ENCODE data around the gene LPO.

The LPO gene

DNA sequence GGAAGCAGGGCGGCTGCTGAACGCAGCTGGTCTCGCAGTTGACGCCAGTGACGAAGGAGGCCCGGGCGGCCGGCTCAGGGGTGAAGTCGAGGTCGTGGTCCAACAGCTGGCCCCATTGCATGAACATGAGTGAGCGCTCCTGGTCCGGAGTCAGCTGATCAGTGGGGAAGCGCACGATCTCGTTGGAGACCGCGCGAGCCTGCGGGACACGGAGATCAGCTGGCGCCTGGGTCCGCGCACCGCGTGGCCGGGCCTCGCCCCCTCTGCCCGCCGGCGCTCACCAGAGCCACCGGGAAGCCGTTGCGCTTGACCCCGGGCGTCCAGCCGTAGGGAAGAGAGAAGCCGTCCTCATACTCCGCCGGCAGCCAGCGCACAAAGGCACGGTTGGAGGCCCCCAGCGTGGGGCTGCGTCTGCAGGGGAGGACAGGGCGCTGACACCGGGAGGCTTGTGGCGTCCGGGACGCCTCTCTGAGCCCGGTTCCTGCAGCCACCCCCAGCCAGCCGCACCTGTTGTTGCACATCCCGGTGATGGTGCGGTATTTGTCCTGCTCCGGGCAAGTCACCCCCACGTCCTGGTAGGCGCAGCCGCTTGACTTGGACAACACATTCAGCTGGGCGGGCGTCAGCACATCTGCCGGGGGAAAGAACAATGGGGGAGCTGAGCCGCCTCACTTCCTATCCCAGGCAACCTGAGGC, 40.8 kb downstream of the LPO start:
- DNase-seq, result no peak

DNA sequence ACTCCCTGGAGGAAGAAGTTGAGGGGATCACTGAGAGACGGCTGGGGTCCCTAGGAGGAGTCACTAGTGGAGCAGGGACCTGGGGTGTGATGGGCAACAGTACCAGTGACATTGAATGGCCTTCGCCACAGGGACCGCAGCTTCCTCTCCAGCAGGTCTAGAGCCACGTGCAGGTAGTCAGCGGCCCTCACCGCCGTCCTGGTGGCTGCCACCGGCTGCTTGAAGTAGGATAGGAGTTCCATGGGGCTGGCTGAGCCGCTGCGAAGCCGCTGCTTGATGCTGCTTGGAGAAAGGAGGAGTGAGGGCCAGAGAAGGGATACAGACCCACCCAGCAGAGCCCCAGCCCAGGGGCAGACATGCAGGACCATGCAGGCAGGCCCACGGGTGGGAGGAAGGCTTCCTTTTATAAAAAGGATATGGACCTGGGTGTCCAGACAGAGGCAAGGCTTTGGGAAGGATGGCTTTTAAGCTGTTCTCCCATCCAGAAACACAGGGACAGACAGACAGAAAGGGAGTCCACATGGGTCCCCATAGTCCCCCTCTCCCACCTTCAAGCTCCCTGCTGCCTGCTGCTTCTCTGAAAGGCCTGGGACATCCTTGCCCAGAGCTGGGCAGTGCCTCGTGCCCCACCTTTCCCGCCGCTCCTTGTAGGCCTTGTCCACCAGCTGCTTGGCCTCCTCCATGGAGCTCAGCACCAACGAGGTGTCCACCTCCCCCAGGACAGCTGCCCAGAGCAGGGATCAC, 41.5 kb downstream of the LPO start:
- no peak for DNase-seq

DNA sequence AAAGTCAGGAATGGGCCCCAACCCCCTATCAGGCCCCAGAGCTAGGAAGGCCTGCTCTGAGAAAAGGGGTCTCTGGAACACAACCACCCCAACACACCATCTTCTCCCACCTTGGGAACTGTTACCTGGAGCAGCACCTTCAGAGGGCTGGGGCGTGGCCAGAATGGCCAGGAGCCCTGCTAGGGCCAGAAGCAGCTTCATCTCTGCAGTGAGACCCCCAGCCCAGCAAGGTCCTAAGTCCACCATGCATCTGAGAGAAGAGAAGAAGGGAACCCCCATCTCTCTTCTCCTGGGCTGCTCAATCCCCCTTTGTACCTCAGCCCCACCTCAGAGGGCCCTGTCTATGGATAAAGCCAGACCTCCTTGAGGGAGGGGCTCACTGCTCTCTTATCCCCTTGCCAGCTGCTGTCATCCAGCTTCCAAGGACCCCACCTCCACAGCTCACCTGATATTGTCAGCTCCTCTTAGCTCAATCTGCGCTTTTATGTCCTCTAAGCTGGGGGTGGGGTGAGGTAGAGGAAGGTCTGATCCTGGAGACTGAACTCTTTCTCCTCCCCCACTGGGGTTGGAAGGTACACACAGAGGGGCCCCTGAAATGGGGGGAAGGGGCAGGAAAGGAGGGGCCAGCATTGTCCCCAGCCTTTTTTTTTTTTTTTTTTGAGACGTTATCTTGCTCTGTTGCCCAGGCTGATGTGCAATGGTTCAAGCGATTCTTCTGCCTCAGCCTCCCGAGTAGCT, 42.3 kb downstream of the LPO start, which contains the start of gene MPO:
TSS of gene MPO (minus strand) at position 456 of the 738 bp plus-strand sequence. CDS start at position 279, 177 bp downstream.
- DNase-seq, result no peak

DNA sequence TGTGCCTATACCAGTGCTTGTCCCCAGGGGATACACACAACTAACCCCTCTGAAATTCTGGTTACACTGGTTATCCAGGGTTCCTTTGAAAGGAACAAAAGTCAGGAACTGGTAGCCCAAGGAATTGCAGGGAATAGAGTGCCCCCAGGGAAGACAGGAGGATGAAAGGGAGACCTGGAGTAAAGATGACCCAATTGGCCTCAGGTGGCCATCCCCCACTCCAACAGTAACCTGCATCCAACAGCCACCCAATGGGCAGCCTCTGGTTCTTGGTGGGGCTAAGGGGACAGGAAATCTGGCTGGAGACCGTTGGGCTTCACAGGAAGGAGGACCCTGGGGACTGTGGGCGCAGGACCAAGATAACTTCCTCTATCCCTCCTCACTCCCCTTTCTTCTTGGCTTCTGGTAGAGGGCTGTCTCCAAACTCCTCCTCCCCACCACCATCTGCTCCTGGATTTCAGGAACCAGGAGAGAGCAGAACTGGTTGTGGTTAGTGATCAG, 43.2 kb downstream of the LPO start:
- no peak for DNase-seq

DNA sequence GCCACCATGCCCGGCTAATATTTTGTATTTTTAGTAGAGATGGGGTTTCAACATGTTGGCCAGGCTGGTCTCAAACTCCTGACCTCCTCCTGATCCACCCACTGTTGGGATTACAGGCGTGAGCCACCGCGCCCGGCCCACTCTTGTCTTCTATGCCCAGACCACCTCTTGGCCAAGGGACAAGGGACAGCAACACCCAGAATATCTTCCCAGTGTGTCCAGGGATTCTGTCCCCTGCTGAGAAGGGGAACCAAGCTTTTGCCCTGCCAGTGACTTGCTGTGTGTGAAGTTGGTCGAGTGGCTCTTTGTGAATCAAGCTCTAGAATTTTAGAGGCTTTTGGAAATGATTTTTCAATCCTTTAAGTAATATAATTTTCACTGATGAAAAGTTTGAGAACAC, 44.1 kb downstream of the LPO start:
- no peak for DNase-seq

DNA sequence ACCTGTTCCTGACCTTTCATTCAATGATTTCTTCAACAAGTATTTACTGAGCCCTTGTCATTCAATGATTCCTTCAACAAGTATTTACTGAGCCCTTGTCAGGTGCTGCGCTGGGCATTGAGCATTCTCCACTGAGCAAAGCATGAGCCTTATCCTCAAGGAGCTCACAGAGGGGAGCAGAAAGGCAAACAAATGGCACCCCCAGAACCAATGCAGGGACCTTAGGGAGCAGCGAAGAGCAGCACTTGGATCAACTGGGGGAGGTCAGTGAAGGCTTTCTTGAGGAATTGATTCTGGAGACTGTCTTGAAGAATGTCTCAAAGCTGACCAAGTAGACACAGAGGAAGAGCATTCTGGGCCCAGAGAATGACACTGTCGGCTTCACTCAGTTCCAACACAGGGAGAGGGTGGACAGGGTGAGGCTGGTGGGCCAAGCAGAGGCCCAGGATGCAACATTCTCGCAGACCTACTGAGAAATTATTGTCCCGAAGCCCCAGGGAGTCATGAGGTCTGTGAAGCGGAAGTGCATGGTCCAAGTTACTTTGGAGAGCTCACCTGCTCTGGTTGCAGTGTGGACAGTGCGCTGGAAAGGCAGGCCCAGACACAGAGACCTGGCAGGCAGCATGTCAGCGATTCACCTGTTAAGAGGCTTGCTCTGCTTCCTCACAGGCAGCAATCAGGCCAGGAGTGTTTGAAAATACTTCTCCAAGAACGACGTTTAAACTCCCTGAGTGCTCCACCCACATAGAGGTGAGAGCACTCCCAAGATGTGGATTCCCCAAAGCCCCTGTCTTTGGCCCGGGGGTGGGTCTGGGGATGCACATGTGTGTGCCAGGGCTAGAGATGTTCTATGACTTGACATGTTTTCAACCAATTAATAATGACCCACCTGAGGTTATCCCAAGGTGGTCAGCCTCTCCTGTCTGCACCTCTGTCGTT, 45.6 kb downstream of the LPO start:
- DNase-seq, result peak; percentile 5

DNA sequence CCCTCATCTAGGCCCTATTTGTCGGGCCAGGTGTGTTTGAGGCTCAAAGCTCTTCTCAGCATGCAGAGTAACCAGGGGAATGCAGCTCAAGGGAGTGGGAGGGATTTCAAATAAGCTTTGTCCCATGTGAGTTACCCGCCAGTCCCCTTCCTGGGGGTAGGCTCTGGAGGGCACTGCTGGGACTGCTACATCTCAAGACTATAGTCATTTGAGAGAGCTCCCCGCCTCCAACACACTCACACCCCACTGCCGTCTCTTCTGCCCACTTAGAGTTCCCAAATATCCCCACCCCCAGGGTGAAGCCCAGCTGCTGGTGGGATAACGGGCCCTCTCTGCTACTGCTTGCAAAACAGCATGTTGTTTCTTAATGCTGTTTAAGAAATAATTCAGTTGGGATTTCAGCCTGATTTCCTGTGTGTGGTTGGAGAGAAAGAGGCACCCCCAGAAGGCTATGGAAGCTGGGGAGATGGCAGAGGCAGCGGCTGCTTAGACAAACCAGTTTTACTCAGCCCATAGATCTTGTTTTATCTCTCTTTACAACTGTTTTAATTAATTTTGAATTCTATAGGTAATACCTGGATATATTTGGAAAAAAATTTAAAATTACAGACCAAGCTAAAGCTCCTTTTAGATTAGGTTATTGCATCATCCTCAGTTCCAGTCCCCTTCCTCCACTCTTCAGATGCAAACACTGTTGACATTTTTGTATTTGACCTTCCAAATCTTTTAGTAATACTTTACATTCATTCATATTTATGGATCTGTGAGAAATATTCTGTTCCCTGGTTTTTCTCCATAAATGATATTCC, 46.4 kb downstream of the LPO start:
- no peak for DNase-seq

DNA sequence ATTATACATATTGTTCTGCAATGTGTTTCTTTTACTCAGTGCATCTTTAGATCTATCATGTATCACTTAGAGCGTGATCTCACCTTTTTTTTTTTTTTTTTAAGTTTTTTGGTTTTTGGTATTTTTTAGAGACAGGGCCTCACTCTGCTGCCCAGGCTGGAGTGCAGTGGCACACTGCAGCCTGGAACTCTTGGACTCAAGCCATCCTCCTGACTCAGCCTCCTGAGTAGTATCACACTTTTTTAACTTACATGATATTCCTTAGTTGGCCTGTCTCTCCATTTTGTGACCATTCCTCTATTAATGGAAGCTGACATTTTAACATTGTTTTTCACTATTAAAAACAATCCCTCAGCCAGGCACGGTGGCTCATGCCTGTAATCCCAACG, 47.0 kb downstream of the LPO start:
- DNase-seq, result no peak

DNA sequence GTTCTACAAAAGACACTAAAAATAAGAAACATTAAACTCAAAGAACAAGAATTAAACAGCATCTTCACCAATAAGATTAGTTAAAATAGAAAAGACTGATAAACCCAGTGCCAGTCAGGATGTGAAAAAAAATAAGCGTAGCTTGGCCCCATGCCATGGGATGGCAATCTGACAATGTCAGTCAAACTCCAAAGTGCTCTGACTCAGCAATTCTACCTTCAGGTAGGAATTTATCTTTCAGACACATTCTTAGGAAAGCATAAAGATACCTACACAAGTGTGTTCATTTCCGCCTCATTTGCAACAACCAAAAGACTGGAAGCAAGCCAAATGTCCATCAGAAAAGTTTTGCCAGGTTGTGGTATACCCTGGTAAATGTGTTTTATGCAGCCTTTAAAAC, 51.5 kb downstream of the LPO start:
- DNase-seq, result peak; percentile 43

DNA sequence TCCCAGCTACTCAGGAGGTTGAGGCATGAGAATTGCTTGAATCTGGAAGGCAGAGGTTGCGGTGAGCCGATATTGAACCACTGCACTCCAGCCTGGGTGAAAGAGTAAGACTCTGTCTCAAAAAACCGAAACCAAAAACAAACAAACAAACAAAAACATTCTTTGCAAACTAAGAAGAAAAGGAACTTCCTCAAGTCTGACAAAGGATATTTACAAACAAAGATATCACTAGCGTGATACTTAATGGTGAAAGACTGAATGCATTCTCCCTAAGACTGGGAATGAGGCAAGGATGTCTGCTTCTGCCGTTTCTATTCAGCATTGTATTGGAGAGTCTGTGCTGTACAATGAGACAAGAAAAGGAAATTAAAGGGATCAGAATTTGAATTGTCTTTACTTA, 52.9 kb downstream of the LPO start:
- DNase-seq, result no peak

DNA sequence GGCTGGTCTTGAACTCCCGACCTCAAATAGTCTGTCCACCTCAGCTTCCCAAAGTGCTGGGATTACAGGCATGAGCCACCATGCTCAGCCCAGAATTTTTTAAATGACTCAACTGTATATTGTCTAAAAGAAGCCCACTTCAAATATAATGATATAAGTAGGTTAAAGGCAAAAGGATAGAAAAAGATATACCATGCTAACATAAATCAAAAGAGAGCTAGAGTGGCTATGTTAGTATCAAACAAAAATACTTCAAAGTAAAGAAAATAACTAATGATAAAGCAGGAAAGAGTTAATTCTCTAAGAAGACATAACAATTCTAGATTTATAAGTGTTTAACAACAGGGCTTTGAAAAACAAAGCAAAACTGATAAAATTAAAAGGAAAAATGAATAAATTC, 55.6 kb downstream of the LPO start:
- no peak for DNase-seq

DNA sequence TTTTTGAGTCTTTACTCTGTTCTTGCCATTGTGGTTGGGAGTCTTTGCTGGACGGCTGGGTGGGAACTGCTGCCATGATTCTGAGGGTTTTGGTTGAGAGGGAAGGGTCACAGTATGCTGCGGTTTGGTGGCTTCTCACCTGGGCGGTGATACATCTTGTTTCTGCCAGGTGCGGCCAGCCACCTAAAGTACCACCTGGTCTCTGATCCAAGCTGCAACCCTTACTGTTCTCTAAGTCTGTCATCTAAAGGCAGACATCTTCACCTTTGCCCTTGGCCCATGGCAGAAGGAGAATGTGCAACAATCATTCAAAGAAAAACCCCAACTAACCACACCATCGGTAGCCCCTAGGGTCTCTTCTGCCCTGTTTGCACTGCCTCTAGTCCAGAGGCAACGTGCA, 62.0 kb downstream of the LPO start:
- no peak for DNase-seq

DNA sequence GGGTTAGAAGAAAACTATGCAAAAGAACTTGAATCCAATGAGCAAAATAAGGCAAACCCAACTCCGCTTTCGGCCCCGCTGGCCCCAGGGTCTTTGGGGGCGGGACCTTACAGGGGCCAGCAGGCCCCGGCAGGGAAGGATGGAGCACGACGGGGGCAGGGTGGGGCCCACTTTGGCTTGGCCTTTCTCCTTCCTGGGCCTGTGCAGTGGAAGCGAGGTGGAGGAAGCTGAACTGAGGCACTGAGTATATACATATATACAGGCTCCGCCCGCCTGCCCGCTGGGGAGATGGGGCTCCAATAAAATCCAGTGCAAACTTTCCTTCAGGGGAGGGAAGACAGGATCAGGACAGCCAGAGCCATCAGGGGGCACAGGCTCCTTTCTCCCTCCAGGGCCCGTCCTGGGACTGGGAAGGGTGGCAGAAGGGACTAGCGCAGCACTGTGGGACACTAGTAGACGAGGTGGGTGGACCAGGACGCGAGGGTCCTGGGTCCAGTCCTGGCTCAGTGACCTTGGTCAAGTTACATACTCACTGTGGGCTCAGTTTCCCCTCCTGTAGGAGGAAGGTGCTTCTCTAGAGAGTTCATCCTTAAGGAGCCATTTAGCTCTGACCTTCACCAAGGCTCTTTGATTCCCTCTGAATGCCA, 63.2 kb downstream of the LPO start:
- no peak for DNase-seq

DNA sequence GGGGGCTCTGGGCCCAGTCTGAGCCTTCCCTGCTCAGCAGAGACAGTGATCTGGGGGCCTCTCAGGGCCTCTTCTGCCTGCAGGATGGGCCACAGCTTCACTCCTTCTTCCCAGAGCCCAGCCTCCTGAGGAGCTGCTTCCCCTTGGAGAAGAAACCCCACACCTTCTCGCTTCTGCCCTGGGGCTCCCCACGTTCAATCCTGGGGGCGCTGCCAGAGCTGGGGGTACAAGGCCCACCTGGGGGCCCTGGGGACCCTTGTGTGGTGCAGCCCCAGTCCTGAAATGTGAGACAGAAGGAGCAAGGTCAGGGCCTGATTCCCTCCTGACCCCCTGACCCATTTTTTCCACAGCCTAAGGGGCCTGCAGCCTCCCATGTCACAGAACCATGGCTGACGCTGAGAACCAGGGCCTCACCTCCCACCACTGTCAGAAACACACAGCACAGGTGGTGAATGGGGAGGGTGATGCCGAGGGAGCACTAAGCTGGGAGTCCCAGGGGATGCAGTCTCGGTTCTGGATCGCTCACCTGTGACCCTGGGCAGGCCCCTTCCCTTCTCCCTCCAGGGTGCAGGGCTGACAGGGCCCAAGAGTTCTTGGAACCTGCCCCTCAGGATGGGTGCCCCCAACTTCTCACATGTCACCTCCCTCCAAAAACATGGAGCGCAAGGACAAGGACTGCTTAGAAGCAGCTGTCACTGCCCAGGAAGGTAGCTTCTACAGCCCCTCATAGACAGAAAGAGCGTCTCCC, 64.0 kb downstream of the LPO start:
- no peak for DNase-seq

DNA sequence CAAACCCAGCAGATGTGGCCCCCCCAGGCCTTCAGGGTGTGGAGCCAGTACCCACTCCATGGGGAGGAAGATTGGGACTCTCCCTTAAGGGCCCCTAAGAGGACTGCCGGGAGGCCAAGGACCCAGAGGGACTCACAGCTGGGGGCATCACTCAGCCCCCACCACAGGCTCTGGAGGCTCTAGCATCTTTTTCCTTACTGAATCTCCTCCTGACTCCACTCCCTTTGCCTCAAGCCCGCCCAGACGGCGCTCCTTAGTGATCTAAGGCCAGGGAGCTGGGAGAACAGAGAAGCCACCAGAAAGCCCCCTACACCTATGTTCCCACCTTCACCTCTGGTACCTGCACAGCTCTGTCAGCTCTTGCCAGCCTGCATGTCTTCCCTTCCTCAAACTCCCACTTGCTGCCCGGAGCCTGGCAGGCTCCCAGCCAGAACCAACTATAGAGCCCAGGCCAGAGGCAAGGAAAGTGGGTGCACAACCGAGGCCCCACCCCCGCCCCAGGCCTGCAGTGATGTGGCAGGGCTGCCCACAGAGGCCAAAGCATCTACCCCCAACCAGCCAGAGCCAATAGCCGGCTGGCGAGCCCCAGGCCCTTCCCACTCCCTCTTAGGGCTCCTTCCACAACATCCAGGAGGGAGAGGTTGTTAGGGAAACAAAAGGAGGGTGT, 64.7 kb downstream of the LPO start:
- no peak for DNase-seq

DNA sequence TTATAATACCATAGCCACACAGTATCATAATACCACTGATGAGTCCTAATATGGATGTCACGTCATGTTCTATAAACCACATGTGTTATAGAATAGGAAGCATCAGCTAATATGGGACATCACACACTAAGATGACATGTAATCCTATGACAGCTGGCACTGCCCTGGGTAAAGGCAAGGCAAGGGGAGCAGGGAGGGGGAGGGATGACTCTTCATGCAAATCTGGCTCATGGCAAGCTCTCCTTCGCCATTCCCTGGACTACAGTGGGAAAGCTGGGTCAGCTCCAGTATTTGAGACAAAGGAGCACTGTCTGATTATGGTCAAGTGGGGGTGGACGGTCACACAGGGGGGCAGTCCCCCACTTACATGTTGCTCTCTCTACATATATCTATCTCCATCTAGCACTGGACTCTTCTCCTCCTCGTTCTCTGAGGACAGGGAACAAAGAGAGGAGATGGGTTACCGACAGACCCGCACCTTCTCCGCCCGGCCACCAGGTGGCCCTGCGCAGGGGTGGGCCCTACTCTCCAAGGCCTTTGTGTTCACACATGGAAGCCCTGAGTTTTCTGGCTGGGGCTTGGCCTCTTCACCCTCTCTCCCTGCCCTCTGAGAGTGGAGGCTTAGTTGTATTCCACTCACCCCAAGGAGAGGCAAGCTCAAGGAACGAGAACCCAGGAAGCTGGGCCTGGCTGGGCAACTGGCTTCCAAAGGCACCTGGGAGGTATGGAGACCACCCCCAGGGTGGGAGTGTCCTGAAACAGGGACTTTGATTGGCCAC, 65.8 kb downstream of the LPO start:
- no peak for DNase-seq

DNA sequence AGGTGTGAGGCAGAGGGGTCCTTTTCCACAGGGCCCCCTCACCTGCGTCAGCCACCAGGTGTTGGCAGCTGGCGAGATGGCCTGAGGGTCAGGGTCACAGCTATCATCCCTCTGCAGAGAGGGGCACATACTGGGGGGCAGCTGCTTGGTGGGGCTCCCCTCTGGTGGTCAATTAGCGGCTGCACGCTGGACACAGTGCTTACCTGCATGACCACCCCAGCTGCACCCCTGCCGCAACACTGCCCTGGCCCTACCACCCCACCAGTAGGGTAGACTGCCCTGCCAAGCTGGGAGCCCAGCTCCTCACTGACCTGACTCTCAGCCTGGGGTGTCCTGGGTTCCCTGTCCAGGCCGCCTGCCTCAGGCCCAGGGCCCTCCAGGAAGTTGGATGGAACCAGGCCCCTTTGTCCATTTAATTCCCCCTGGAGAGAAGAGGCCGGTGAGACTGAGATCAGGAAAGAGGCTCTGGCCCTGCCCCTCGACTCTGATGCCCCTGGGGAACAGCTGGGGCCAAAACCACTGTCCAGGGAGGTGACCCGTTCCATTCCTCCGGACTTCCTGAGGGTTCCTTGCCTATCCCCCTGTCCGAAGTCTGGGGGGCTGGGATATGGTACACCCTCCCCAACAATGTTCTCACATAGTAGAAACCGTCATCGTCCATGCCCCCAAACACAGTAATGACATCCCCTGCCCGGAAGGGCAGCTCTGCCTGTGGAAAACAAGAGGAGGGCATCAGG, 66.5 kb downstream of the LPO start:
- no peak for DNase-seq

DNA sequence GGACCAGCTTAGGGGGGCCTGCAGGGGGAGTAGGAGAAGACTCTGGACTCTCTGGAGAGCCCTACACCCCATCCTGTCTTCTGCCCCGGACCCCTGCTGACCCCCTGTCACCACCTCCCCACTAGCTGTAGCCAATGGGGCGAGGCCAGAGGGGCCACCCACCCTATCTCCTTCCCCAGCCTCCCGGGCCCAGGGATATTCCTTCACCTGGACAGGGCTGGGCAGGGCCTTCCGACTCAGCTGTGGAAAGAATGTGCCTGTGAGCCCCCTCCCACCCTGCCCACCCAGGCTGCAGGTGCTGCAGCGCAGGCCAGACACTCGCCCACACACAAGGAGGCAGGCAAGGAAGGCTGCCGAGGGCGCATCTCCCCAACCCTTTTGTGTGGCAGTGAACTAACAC, 67.2 kb downstream of the LPO start:
- no peak for DNase-seq
